GM23338 (cell line): ENCODE measurements around the gene NCOA1. TPM values are rescaled to one million over a fixed set of nuclear protein-coding genes. Genes with fewer than 3 reads are reported as not detected.

Source experiments
- ATAC-seq: fragments of 200-7000 bp; cut with Tn5 transposase; 3 replicates; pipeline ENCODE4 v1.9.1; 2020
- DNase-seq: peaks from one replicate; pipeline ENCODE4 v3.0.0-alpha.2; 2015; ENCODE audit warnings: low spot score
- H2AFZ ChIP-seq: fragments of 200-600 bp; sonication (generic); 2 replicates; pipeline ENCODE4 v1.8.0; 2016; ENCODE audit warnings: antibody characterized with exemption, mild to moderate bottlenecking, moderate library complexity
- H3F3A ChIP-seq: fragments of 200-600 bp; sonication (generic); replicated peaks from 2 replicates; pipeline ENCODE4 v1.8.0; 2017; ENCODE audit warnings: antibody characterized with exemption, mixed run types, low read depth
- H3K27ac ChIP-seq: fragments of 200-600 bp; sonication (generic); 2 replicates; pipeline ENCODE4 v1.6.1; 2016; ENCODE audit warnings: low read depth
- H3K27me3 ChIP-seq: fragments of 200-600 bp; sonication (generic); 2 replicates; pipeline ENCODE4 v1.8.0; 2016; ENCODE audit warnings: mild to moderate bottlenecking, mixed run types, moderate library complexity; ENCODE audit not compliant: insufficient read depth
- H3K36me3 ChIP-seq: fragments of 200-600 bp; sonication (generic); 2 replicates; pipeline ENCODE4 v1.8.0; 2016; ENCODE audit warnings: mild to moderate bottlenecking; ENCODE audit not compliant: insufficient read depth
- H3K4me1 ChIP-seq: fragments of 200-600 bp; sonication (generic); 2 replicates; pipeline ENCODE4 v1.8.0; 2016; ENCODE audit warnings: mild to moderate bottlenecking, moderate library complexity; ENCODE audit not compliant: insufficient read depth
- H3K4me2 ChIP-seq: fragments of 200-600 bp; sonication (generic); 2 replicates; pipeline ENCODE4 v1.7.1; 2017; ENCODE audit warnings: mixed run types
- H3K4me3 ChIP-seq: fragments of 200-600 bp; sonication (generic); 2 replicates; pipeline ENCODE4 v1.6.1; 2016; ENCODE audit warnings: mixed run types
- H3K79me2 ChIP-seq: fragments of 200-600 bp; sonication (generic); replicated peaks from 2 replicates; pipeline ENCODE4 v1.8.0; 2017; ENCODE audit warnings: mild to moderate bottlenecking; ENCODE audit not compliant: insufficient read depth
- H3K9me2 ChIP-seq: fragments of 200-600 bp; sonication (generic); 2 replicates; pipeline ENCODE4 v1.8.0; 2017; ENCODE audit not compliant: insufficient read depth
- H4K20me1 ChIP-seq: fragments of 200-600 bp; sonication (generic); replicated peaks from 2 replicates; pipeline ENCODE4 v1.8.0; 2017; ENCODE audit warnings: mild to moderate bottlenecking; ENCODE audit not compliant: insufficient read depth
- H3K27ac Mint-ChIP-seq: 2 replicates; pipeline ENCODE4 v1.8.0; 2020; ENCODE audit warnings: inconsistent platforms, mild to moderate bottlenecking, moderate library complexity, mixed read lengths
- H3K27me3 Mint-ChIP-seq: 3 replicates; pipeline ENCODE4 v1.8.0; 2022; ENCODE audit warnings: low read depth, mild to moderate bottlenecking, moderate library complexity, mixed read lengths, inconsistent platforms; ENCODE audit not compliant: insufficient read depth, poor library complexity
- H3K36me3 Mint-ChIP-seq: 3 replicates; pipeline ENCODE4 v1.8.0; 2021; ENCODE audit warnings: low read depth, mild to moderate bottlenecking, inconsistent platforms, moderate library complexity, mixed read lengths
- H3K4me1 Mint-ChIP-seq: 3 replicates; pipeline ENCODE4 v1.8.0; 2020; ENCODE audit warnings: mild to moderate bottlenecking, inconsistent platforms, mixed read lengths
- H3K4me3 Mint-ChIP-seq: 3 replicates; pipeline ENCODE4 v1.8.0; 2021; ENCODE audit warnings: moderate library complexity, mild to moderate bottlenecking, inconsistent platforms, mixed read lengths
- H3K9me3 Mint-ChIP-seq: 3 replicates; pipeline ENCODE4 v1.8.0; 2020; ENCODE audit warnings: moderate library complexity, mild to moderate bottlenecking, inconsistent platforms, mixed read lengths
- CREB1 ChIP-seq: fragments of 250-450 bp; sonication (Bioruptor Pico); IDR thresholded peaks from 2 replicates; pipeline ENCODE4 v1.5.0; 2020; ENCODE audit warnings: low read depth, mild to moderate bottlenecking, moderate library complexity
- EZH2 ChIP-seq: fragments of 200-600 bp; sonication (generic); IDR thresholded peaks from one replicate; pipeline ENCODE4 v1.8.0; 2017; ENCODE audit warnings: antibody characterized with exemption, mild to moderate bottlenecking, low read depth; ENCODE audit not compliant: unreplicated experiment
- EZH2phosphoT487 ChIP-seq: fragments of 200-600 bp; sonication (generic); IDR thresholded peaks from one replicate; pipeline ENCODE4 v1.8.1; 2018; ENCODE audit warnings: antibody characterized with exemption; ENCODE audit not compliant: unreplicated experiment
- JUNB ChIP-seq: IDR thresholded peaks from one replicate; pipeline ENCODE4 v1.6.1; 2016; ENCODE audit warnings: antibody characterized with exemption; ENCODE audit not compliant: unreplicated experiment
- NANOG ChIP-seq: IDR thresholded peaks from 2 replicates; pipeline ENCODE4 v1.6.1; 2016; ENCODE audit warnings: antibody characterized with exemption, borderline replicate concordance
- POLR2AphosphoS5 ChIP-seq: IDR thresholded peaks from 2 replicates; pipeline ENCODE4 v1.6.1; 2016; ENCODE audit warnings: antibody characterized with exemption, low read depth
- STAT1 ChIP-seq: IDR thresholded peaks from one replicate; pipeline ENCODE4 v1.6.1; 2016; ENCODE audit warnings: antibody characterized with exemption; ENCODE audit not compliant: unreplicated experiment
- ZNF114 ChIP-seq: fragments of 250-450 bp; sonication (Bioruptor Pico); IDR thresholded peaks from 2 replicates; pipeline ENCODE4 v1.5.0; 2020; ENCODE audit warnings: mild to moderate bottlenecking, moderate library complexity
- ZNF331 ChIP-seq: fragments of 250-450 bp; sonication (Bioruptor Pico); IDR thresholded peaks from 2 replicates; pipeline ENCODE4 v1.5.0; 2020; ENCODE audit warnings: low read depth, mild to moderate bottlenecking, moderate library complexity
- polyA plus RNA-seq: library from polyadenylated mRNA; unstranded; fragments of >200 nt; fragmentation: Nextera tagmentation; extraction: Ambion mirVana; gene quantifications from 2 replicates; pipeline ENCODE4 v1.2.1, GENCODE V29; 2016
- total RNA-seq: library from RNA; depleted of rRNA; stranded (reverse); fragments of >200 nt; shearing (Covaris generic); gene quantifications from 2 replicates; pipeline ENCODE4 v1.2.3, GENCODE V29; 2014
- TF ChIP-seq, protein P1 (sequence below): IDR thresholded peaks from 2 replicates; pipeline ENCODE4 v1.6.1; 2016; ENCODE audit warnings: antibody characterized with exemption
- TF ChIP-seq, protein P2 (sequence below): IDR thresholded peaks from one replicate; pipeline ENCODE4 v1.6.1; 2018; ENCODE audit warnings: antibody characterized with exemption; ENCODE audit not compliant: unreplicated experiment
- TF ChIP-seq, protein P3 (sequence below), 2 experiments: fragments of 200-600 bp in 1 of 2; sonication (generic) in 1 of 2; conservative IDR thresholded peaks; 2 replicates each; pipeline versions ENCODE4 v1.5.1 to v1.6.1; 2016 to 2017; ENCODE audit warnings: antibody characterized with exemption in 2 of 2, low read depth in 2 of 2, mild to moderate bottlenecking in 2 of 2, moderate library complexity in 1 of 2

NCOA1 gene
- total and polyA plus RNA-seq, 2 experiments from 2014 or later: 7.1 to 15.1 TPM

DNA sequence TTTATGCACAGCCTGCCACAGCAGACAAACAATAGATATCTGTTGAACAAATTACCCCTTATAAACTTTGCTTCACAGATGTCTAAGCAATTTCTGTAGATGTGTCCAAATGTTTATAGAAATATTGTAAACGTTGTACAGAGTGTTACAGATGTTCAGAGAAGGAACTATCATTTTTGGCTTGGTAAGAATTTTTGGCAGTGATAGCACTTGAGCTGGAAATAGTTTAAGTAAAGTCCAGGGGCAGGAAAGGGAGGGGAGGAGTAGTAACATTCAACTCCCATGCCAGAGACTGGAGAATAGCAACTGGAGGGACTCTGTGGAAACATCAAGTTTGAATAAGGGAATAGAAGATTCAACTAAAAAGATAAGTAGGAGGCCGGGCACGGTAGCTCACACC, 297.8 kb downstream of the NCOA1 start:
- H3K4me1 ChIP-seq: peaks cover 18% of the 10 kb centered on the region
- H2AFZ ChIP-seq: no peak overlapping the region
- no peaks in the 10 kb centered on the region for H4K20me1 ChIP-seq
- H3K4me2 ChIP-seq: no peak overlapping the region
- no peaks in the 10 kb centered on the region for H3K9me2 ChIP-seq
- H3K4me3 Mint-ChIP-seq: no peak overlapping the region
- peaks cover 4% of the 10 kb centered on the region for H3K79me2 ChIP-seq
- H3K27me3 ChIP-seq: no peaks in the 10 kb centered on the region
- H3K4me1 Mint-ChIP-seq: peaks cover 18% of the 10 kb centered on the region
- DNase-seq (no peak), ATAC-seq (no peak)
- H3K9me3 Mint-ChIP-seq: no peaks in the 10 kb centered on the region
- no peak overlapping the region for H3K27ac ChIP-seq
- H3F3A ChIP-seq: no peaks in the 10 kb centered on the region
- no peaks in the 10 kb centered on the region for H3K36me3 ChIP-seq
- no peak for TF ChIP-seq JUNB
- peaks cover 10% of the 10 kb centered on the region; the same call in 2 of the 3 replicates for H3K36me3 Mint-ChIP-seq
- no peak overlapping the region for H3K4me3 ChIP-seq
- H3K27me3 Mint-ChIP-seq: peaks cover 15% of the 10 kb centered on the region
- H3K27ac Mint-ChIP-seq: no peak overlapping the region

DNA sequence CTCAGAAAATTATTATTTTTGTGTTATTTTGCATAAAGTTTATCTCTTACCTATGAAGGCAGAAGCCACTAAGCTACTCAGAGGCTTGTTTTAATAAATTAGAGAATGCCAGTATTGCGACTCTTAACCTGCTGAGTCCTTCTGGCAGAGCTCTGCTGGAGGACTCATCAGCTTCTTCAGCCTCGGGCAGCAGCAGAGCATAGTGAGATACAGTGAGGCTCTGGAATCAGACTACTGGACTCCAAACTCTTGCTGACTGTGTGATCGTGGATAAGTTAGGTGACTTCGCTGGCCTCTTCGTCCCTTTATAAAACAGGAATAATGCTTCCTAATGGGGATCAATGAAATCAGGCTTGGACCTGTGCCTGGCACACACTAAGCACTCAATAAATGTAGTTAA, 300.4 kb downstream of the NCOA1 start:
- H3K4me3 ChIP-seq: no peak overlapping the region
- Mint-ChIP-seq H3K9me3 (no peaks in the 10 kb centered on the region), H3K4me1 (peaks cover 26% of the 10 kb centered on the region), H3K27me3 (peaks cover 13% of the 10 kb centered on the region), H3K4me3 (no peak overlapping the region), H3K27ac (no peak overlapping the region; the same call in 1 of the 2 replicates), H3K36me3 (peaks cover 29% of the 10 kb centered on the region)
- H3F3A ChIP-seq: no peaks in the 10 kb centered on the region
- H3K4me1 ChIP-seq: peaks cover 27% of the 10 kb centered on the region
- H3K9me2 ChIP-seq: no peaks in the 10 kb centered on the region
- no peak overlapping the region for H2AFZ ChIP-seq
- ATAC-seq: no peak
- H3K79me2 ChIP-seq: peaks cover 30% of the 10 kb centered on the region
- DNase-seq: no peak
- TF ChIP-seq STAT1 (no peak), ZNF331 (CRISPR knock-in tag) (no peak), JUNB (no peak), NANOG (no peak)
- TF ChIP-seq, protein P1, sequence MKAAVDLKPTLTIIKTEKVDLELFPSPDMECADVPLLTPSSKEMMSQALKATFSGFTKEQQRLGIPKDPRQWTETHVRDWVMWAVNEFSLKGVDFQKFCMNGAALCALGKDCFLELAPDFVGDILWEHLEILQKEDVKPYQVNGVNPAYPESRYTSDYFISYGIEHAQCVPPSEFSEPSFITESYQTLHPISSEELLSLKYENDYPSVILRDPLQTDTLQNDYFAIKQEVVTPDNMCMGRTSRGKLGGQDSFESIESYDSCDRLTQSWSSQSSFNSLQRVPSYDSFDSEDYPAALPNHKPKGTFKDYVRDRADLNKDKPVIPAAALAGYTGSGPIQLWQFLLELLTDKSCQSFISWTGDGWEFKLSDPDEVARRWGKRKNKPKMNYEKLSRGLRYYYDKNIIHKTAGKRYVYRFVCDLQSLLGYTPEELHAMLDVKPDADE: no peak
- 0 out of 2 replicates have a peak, but pooled peaks cover 12% of the 10 kb centered on the region for H4K20me1 ChIP-seq
- H3K27me3 ChIP-seq: no peaks in the 10 kb centered on the region
- peak overlapping the region; percentile 94; the same call in 1 of the 2 replicates for H3K4me2 ChIP-seq
- no peaks in the 10 kb centered on the region for H3K36me3 ChIP-seq
- H3K27ac ChIP-seq: no peak overlapping the region

DNA sequence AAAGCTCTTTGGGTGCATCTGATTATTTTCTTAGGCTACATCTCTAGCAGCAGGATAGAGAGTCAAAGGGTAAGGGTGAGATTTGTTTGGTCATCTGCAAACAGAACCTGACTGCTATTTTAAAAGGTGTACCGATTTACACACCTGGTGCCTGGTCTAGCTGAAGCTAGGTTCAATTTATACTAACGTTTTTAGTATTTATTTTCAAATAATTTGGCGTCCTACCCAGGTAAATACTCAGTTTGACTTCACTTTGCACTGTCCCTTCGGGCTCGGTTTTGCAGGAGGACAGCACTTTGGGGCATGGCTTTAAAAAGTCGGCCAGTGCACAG, 301.5 kb downstream of the NCOA1 start:
- Histone ChIP-seq H3K36me3 (no peaks in the 10 kb centered on the region), H3K4me2 (peak overlapping the region; percentile 94), H3K9me2 (no peaks in the 10 kb centered on the region), H3K4me3 (peak overlapping the region; percentile 80), H3K79me2 (peaks cover 41% of the 10 kb centered on the region), H2AFZ (peak overlapping the region; percentile 79), H4K20me1 (peaks cover 22% of the 10 kb centered on the region), H3K4me1 (peaks cover 27% of the 10 kb centered on the region), H3K27me3 (no peaks in the 10 kb centered on the region), H3K27ac (peak overlapping the region; percentile 98), H3F3A (no peaks in the 10 kb centered on the region)
- Mint-ChIP-seq H3K27ac (peak overlapping the region; percentile 100), H3K9me3 (no peaks in the 10 kb centered on the region), H3K27me3 (peaks cover 15% of the 10 kb centered on the region), H3K4me3 (peak overlapping the region; percentile 98), H3K4me1 (peaks cover 31% of the 10 kb centered on the region), H3K36me3 (peaks cover 40% of the 10 kb centered on the region)
- no peak for DNase-seq
- ATAC-seq: no peak
- TF ChIP-seq ZNF331 (CRISPR knock-in tag): no peak
- no peak for TF ChIP-seq POLR2AphosphoS5
- TF ChIP-seq ZNF114: no peak
- no peak for TF ChIP-seq CREB1
- TF ChIP-seq, protein P2, sequence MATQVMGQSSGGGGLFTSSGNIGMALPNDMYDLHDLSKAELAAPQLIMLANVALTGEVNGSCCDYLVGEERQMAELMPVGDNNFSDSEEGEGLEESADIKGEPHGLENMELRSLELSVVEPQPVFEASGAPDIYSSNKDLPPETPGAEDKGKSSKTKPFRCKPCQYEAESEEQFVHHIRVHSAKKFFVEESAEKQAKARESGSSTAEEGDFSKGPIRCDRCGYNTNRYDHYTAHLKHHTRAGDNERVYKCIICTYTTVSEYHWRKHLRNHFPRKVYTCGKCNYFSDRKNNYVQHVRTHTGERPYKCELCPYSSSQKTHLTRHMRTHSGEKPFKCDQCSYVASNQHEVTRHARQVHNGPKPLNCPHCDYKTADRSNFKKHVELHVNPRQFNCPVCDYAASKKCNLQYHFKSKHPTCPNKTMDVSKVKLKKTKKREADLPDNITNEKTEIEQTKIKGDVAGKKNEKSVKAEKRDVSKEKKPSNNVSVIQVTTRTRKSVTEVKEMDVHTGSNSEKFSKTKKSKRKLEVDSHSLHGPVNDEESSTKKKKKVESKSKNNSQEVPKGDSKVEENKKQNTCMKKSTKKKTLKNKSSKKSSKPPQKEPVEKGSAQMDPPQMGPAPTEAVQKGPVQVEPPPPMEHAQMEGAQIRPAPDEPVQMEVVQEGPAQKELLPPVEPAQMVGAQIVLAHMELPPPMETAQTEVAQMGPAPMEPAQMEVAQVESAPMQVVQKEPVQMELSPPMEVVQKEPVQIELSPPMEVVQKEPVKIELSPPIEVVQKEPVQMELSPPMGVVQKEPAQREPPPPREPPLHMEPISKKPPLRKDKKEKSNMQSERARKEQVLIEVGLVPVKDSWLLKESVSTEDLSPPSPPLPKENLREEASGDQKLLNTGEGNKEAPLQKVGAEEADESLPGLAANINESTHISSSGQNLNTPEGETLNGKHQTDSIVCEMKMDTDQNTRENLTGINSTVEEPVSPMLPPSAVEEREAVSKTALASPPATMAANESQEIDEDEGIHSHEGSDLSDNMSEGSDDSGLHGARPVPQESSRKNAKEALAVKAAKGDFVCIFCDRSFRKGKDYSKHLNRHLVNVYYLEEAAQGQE: no peak
- no peak for TF ChIP-seq EZH2phosphoT487
- no peak for TF ChIP-seq JUNB
- no peak for TF ChIP-seq NANOG
- no peak for TF ChIP-seq EZH2
- TF ChIP-seq, protein P3, sequence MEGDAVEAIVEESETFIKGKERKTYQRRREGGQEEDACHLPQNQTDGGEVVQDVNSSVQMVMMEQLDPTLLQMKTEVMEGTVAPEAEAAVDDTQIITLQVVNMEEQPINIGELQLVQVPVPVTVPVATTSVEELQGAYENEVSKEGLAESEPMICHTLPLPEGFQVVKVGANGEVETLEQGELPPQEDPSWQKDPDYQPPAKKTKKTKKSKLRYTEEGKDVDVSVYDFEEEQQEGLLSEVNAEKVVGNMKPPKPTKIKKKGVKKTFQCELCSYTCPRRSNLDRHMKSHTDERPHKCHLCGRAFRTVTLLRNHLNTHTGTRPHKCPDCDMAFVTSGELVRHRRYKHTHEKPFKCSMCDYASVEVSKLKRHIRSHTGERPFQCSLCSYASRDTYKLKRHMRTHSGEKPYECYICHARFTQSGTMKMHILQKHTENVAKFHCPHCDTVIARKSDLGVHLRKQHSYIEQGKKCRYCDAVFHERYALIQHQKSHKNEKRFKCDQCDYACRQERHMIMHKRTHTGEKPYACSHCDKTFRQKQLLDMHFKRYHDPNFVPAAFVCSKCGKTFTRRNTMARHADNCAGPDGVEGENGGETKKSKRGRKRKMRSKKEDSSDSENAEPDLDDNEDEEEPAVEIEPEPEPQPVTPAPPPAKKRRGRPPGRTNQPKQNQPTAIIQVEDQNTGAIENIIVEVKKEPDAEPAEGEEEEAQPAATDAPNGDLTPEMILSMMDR (conservative IDR thresholded peaks at IDR 0.05; ENCODE audit: low read depth in 2 of 2): no peak; a peak in 1 of 4 replicates
